GM12878 (cell line): ENCODE measurements around the gene STK32B. TPM values are rescaled to one million over a fixed set of nuclear protein-coding genes. Genes with fewer than 3 reads are reported as not detected.

Experiments used
- ATAC-seq: fragments of 200-7000 bp; cut with Tn5 transposase; 3 replicates; pipeline ENCODE4 v1.9.1; 2020; ENCODE audit warnings: mild to moderate bottlenecking, moderate library complexity
- BruUV-seq: library from RNA; stranded (reverse); fragments of 400-500 nt; replicated peaks from 2 replicates; lab custom pipeline; 2021; lab: Mats Ljungman, UMichigan
- CTCF ChIA-PET: fragments of 300-600 bp; sonication (Branson Sonifier 250); formaldehyde crosslinking; extraction: SDS; loops from one replicate; lab custom pipeline; 2021; ENCODE audit warnings: inconsistent platforms; lab: Yijun Ruan, JAX
- POLR2A ChIA-PET: fragments of 350-600 bp; formaldehyde crosslinking; extraction: SDS; loops from one replicate; lab custom pipeline; 2021; ENCODE audit warnings: inconsistent platforms; lab: Charles Lee
- RAD21 ChIA-PET: fragments of 300-600 bp; sonication (Branson Sonifier 250); formaldehyde crosslinking; loops from one replicate; lab custom pipeline; 2023; ENCODE audit warnings: antibody characterized with exemption; ENCODE audit not compliant: unreplicated experiment; lab: Charles Lee
- SMC1A ChIA-PET: fragments of 300-600 bp; sonication (Branson Sonifier 250); formaldehyde crosslinking; loops from one replicate; lab custom pipeline; 2023; ENCODE audit not compliant: unreplicated experiment, uncharacterized antibody; lab: Charles Lee
- DNase-seq: peaks from one replicate; pipeline ENCODE4 v3.0.0-alpha.2; 2011; ENCODE audit warnings: low read depth, low spot score
- FAIRE-seq: peaks from 3 replicates; lab custom pipeline; 2011; peaks lifted over from hg19 to GRCh38; lab: Jason Lieb, UNC
- H2AFZ ChIP-seq: 2 replicates; pipeline ENCODE4 v1.6.0; 2011; ENCODE audit warnings: low read depth, low read length, control low read depth; ENCODE audit not compliant: control insufficient read depth
- H3K27ac ChIP-seq: 2 replicates; pipeline ENCODE4 v1.5.1; 2011; ENCODE audit warnings: control low read depth; ENCODE audit not compliant: control insufficient read depth, insufficient read depth
- H3K27me3 ChIP-seq, 2 experiments: replicated peaks in 1 of 2; 2 replicates each; pipeline versions ENCODE4 v1.6.0 to v1.6.1; 2011; ENCODE audit warnings: low read length in 1 of 2; ENCODE audit not compliant: control insufficient read depth in 2 of 2, insufficient read depth in 2 of 2
- H3K36me3 ChIP-seq, 2 experiments: 2 replicates each; pipeline ENCODE4 v1.5.1; 2011; ENCODE audit warnings: low read length in 1 of 2; ENCODE audit not compliant: control insufficient read depth in 2 of 2, insufficient read depth in 2 of 2
- H3K4me1 ChIP-seq: 2 replicates; pipeline ENCODE4 v1.6.1; 2011; ENCODE audit warnings: mild to moderate bottlenecking, low read length, moderate library complexity, mixed read lengths; ENCODE audit not compliant: control insufficient read depth, insufficient read depth
- H3K4me2 ChIP-seq: 2 replicates; pipeline ENCODE4 v1.6.0; 2011; ENCODE audit warnings: control low read depth; ENCODE audit not compliant: control insufficient read depth, insufficient read depth
- H3K4me3 ChIP-seq: fragments of 200-600 bp; sonication (generic); 2 replicates; pipeline ENCODE4 v1.5.1; 2016
- H3K79me2 ChIP-seq: 2 replicates; pipeline ENCODE4 v1.6.0; 2011; ENCODE audit warnings: low read length; ENCODE audit not compliant: control insufficient read depth, insufficient read depth
- H3K9ac ChIP-seq: 2 replicates; pipeline ENCODE4 v1.8.0; 2011; ENCODE audit warnings: low read length, control low read depth, mixed read lengths; ENCODE audit not compliant: control insufficient read depth, insufficient read depth
- H3K9me3 ChIP-seq: replicated peaks from 3 replicates; pipeline ENCODE4 v1.5.1; 2011; ENCODE audit warnings: mild to moderate bottlenecking, low read length; ENCODE audit not compliant: control insufficient read depth, insufficient read depth
- H4K20me1 ChIP-seq: 2 replicates; pipeline ENCODE4 v1.6.0; 2011; ENCODE audit not compliant: control insufficient read depth, insufficient read depth
- ATF7 ChIP-seq: fragments of 450-650 bp; IDR thresholded peaks from 2 replicates; pipeline ENCODE4 v1.6.1; 2016; ENCODE audit warnings: low read depth, mild to moderate bottlenecking
- CBX5 ChIP-seq: sonication (generic); IDR thresholded peaks from 2 replicates; pipeline ENCODE4 v1.6.1; 2016; ENCODE audit warnings: low read depth, moderate library complexity, mild to moderate bottlenecking, inconsistent platforms
- CHD2 ChIP-seq: IDR thresholded peaks from 2 replicates; pipeline ENCODE4 v1.6.1; 2011; ENCODE audit warnings: low read depth, low read length, improper control_type of control experiment, borderline replicate concordance
- CREB1 ChIP-seq: IDR thresholded peaks from 2 replicates; pipeline ENCODE4 v1.6.1; 2012; ENCODE audit warnings: low read depth, mild to moderate bottlenecking, inconsistent platforms
- KDM1A ChIP-seq: fragments of 200-600 bp; sonication (generic); IDR thresholded peaks from 2 replicates; pipeline ENCODE4 v1.6.1; 2016; ENCODE audit warnings: borderline replicate concordance
- NR2C2 ChIP-seq: IDR thresholded peaks from 2 replicates; pipeline ENCODE4 v1.6.1; 2011; ENCODE audit warnings: borderline replicate concordance, low read depth; ENCODE audit not compliant: control insufficient read depth, insufficient read length
- NRF1 ChIP-seq: conservative IDR thresholded peaks from 2 replicates; pipeline ENCODE4 v1.6.1; 2011; ENCODE audit warnings: mild to moderate bottlenecking, low read depth, low read length, improper control_type of control experiment
- PAX8 ChIP-seq: fragments of 450-650 bp; IDR thresholded peaks from 2 replicates; pipeline ENCODE4 v1.6.1; 2017; ENCODE audit warnings: mild to moderate bottlenecking, moderate library complexity
- SRF ChIP-seq, 2 experiments: IDR thresholded peaks; 2 replicates each; pipeline ENCODE4 v1.6.1; 2011; ENCODE audit warnings: low read depth in 2 of 2, low read length in 2 of 2, mild to moderate bottlenecking in 1 of 2, moderate library complexity in 1 of 2
- TARDBP ChIP-seq: IDR thresholded peaks from 2 replicates; pipeline ENCODE4 v1.6.1; 2016; ENCODE audit warnings: borderline replicate concordance
- TCF3 ChIP-seq: IDR thresholded peaks from 2 replicates; pipeline ENCODE4 v1.6.1; 2012; ENCODE audit warnings: low read depth, mild to moderate bottlenecking, low read length, borderline replicate concordance; ENCODE audit not compliant: insufficient read depth
- ZNF24 ChIP-seq: fragments of 450-650 bp; IDR thresholded peaks from 2 replicates; pipeline ENCODE4 v1.6.1; 2017; ENCODE audit warnings: antibody characterized with exemption, mild to moderate bottlenecking
- WGBS: methylation state at CpG from one replicate; pipeline ENCODE4 v1.1.6; 2016; ENCODE audit warnings: low lambda C conversion rate; ENCODE audit not compliant: insufficient replicate concordance, insufficient coverage; ENCODE audit errors: missing lambda C conversion rate; 5-methylcytosine and 5-hydroxymethylcytosine counted together
- in situ Hi-C: fragments of 300-500 bp; cut with MboI; formaldehyde crosslinking; loops from 9 replicates; pipeline ENCODE4 v1.14.3; 2018; ENCODE audit warnings: mixed read lengths
- intact Hi-C: fragments of 100-400 bp; cut with micrococcal nuclease; formaldehyde crosslinking; loops from one replicate; pipeline ENCODE4 v1.14.2; 2022; ENCODE audit not compliant: unreplicated experiment
- polyA plus RNA-seq, 11 experiments: library from polyadenylated mRNA; depleted of rRNA in 4 of 11; unstranded in 6 of 11; stranded (reverse) in 5 of 11; fragments of >200 nt; fragmentation: Nextera tagmentation in 4 of 11; fragmentation: Illumina TruSeq in 1 of 11; extraction: Ambion mirVana in 4 of 11; extraction: Trizol in 1 of 11; gene quantifications; 1 replicate in 1 of 11; 2 replicates in 10 of 11; pipeline versions ENCODE4 v1.2.1 to v1.2.3, GENCODE V29; 2011 to 2016; ENCODE audit warnings: inconsistent platforms in 2 of 11, missing spikeins in 2 of 11, low read depth in 1 of 11
- total RNA-seq, 4 experiments: library from RNA; depleted of rRNA in 3 of 4; stranded (reverse); fragments of >200 nt in 3 of 4; fragmentation: Illumina TruSeq in 1 of 4; extraction: Trizol in 1 of 4; gene quantifications; 2 replicates each; pipeline versions ENCODE4 v1.2.1 to v1.2.3, GENCODE V29; 2013 to 2021
- TF ChIP-seq, protein P1 (sequence below): fragments of 450-650 bp; IDR thresholded peaks from 2 replicates; pipeline ENCODE4 v1.6.1; 2014; ENCODE audit warnings: mild to moderate bottlenecking
- TF ChIP-seq, protein P2 (sequence below): fragments of 450-650 bp; IDR thresholded peaks from 2 replicates; pipeline ENCODE4 v1.6.1; 2017; ENCODE audit warnings: low read depth, mild to moderate bottlenecking, moderate library complexity
- TF ChIP-seq, protein P3 (sequence below): fragments of 450-650 bp; IDR thresholded peaks from 2 replicates; pipeline ENCODE4 v1.6.1; 2016; ENCODE audit warnings: mild to moderate bottlenecking, moderate library complexity, borderline replicate concordance
- TF ChIP-seq, protein P4 (sequence below): IDR thresholded peaks from 2 replicates; pipeline ENCODE4 v1.6.1; 2012; ENCODE audit warnings: low read length, inconsistent platforms

The STK32B gene
- total and polyA plus RNA-seq, 10 of the 15 experiments (the other 5 are each of a cell fraction or from before 2014, with no cell fraction given), result 0.04 to 0.12 (median 0.08) TPM; not detected in 7

DNA sequence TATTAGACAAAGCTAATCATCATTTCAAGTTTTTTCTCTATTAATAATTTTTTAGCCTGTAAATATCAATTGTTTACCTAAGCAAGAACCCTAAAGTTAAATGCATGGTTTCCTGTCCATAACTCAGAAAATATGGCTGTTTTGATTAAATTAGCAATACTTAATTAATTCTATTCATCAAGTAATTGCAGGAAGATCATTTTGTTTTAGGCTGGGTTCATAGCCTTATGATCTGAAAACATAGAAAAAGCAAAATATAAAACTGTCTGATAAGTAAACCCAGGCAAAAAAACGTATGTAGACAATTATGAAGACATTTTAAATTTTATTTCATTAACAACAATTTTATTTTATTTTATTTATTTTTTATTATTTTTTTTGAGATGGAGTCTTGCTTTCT is 438.0 kb downstream of the STK32B start (continued):
- TF ChIP-seq, protein P1, sequence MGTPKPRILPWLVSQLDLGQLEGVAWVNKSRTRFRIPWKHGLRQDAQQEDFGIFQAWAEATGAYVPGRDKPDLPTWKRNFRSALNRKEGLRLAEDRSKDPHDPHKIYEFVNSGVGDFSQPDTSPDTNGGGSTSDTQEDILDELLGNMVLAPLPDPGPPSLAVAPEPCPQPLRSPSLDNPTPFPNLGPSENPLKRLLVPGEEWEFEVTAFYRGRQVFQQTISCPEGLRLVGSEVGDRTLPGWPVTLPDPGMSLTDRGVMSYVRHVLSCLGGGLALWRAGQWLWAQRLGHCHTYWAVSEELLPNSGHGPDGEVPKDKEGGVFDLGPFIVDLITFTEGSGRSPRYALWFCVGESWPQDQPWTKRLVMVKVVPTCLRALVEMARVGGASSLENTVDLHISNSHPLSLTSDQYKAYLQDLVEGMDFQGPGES, result no peak
- no peak for TF ChIP-seq CHD2
- no peak for TF ChIP-seq CREB1
- no peak for TF ChIP-seq ATF7
- TF ChIP-seq, protein P2, sequence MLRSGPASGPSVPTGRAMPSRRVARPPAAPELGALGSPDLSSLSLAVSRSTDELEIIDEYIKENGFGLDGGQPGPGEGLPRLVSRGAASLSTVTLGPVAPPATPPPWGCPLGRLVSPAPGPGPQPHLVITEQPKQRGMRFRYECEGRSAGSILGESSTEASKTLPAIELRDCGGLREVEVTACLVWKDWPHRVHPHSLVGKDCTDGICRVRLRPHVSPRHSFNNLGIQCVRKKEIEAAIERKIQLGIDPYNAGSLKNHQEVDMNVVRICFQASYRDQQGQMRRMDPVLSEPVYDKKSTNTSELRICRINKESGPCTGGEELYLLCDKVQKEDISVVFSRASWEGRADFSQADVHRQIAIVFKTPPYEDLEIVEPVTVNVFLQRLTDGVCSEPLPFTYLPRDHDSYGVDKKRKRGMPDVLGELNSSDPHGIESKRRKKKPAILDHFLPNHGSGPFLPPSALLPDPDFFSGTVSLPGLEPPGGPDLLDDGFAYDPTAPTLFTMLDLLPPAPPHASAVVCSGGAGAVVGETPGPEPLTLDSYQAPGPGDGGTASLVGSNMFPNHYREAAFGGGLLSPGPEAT, result no peak
- TF ChIP-seq TARDBP, result no peak
- TF ChIP-seq PAX8, result no peak
- no peak for TF ChIP-seq SRF (IDR thresholded peaks at IDR 0.05; ENCODE audit: low read depth in 2 of 2, low read length in 2 of 2)

DNA sequence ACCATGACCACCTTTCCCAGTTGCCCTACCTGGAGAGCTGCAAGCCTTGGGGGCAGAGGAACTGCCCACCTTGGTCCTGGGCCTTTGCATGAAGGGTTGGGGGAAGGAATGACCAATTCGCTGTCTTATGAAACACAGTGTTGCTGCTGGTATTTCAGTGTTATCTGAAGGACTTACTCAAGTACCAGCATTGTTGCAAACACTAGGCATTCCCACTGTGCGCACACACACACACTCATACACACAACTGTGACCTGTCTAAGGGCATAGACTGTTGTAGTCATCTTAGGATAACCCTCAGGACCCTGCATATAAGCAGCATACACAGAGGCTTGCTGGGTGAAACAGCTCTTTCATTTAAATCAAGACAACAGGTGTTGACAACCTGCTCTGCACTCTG is 446.2 kb downstream of the STK32B start:
- Histone ChIP-seq H3K9ac (no peak overlapping the region), H3K4me2 (no peak overlapping the region), H4K20me1 (no peaks in the 10 kb centered on the region), H3K4me1 (no peaks in the 10 kb centered on the region), H3K36me3 (no peaks in the 10 kb centered on the region), H3K27ac (no peak overlapping the region), H2AFZ (no peak overlapping the region), H3K27me3 (no peaks in the 10 kb centered on the region), H3K79me2 (no peaks in the 10 kb centered on the region), H3K9me3 (no peaks in the 10 kb centered on the region), H3K4me3 (no peak overlapping the region)
- ChIA-PET SMC1A (no interaction called here), CTCF (interaction anchor here (0.9 kb wide), 1 partner anchor 23 kb away, joined by 4 read pairs; no protein-coding TSS in a partner anchor), POLR2A (no interaction called here), RAD21 (no interaction called here)
- FAIRE-seq, result no peak
- BruUV-seq, result no TSS peak
- WGBS, result 0% methylated on average over 2 of the region's 2 CpGs
- intact Hi-C loops, result no loop called here
- no peak for ATAC-seq
- no peak for DNase-seq
- in situ Hi-C loops, result no loop called here
- TF ChIP-seq KDM1A (no peak), TCF3 (no peak), ZNF24 (no peak), NRF1 (no peak), CBX5 (no peak), NR2C2 (no peak)
- TF ChIP-seq, protein P3, sequence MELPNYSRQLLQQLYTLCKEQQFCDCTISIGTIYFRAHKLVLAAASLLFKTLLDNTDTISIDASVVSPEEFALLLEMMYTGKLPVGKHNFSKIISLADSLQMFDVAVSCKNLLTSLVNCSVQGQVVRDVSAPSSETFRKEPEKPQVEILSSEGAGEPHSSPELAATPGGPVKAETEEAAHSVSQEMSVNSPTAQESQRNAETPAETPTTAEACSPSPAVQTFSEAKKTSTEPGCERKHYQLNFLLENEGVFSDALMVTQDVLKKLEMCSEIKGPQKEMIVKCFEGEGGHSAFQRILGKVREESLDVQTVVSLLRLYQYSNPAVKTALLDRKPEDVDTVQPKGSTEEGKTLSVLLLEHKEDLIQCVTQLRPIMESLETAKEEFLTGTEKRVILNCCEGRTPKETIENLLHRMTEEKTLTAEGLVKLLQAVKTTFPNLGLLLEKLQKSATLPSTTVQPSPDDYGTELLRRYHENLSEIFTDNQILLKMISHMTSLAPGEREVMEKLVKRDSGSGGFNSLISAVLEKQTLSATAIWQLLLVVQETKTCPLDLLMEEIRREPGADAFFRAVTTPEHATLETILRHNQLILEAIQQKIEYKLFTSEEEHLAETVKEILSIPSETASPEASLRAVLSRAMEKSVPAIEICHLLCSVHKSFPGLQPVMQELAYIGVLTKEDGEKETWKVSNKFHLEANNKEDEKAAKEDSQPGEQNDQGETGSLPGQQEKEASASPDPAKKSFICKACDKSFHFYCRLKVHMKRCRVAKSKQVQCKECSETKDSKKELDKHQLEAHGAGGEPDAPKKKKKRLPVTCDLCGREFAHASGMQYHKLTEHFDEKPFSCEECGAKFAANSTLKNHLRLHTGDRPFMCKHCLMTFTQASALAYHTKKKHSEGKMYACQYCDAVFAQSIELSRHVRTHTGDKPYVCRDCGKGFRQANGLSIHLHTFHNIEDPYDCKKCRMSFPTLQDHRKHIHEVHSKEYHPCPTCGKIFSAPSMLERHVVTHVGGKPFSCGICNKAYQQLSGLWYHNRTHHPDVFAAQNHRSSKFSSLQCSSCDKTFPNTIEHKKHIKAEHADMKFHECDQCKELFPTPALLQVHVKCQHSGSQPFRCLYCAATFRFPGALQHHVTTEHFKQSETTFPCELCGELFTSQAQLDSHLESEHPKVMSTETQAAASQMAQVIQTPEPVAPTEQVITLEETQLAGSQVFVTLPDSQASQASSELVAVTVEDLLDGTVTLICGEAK, result no peak
- TF ChIP-seq, protein P4, sequence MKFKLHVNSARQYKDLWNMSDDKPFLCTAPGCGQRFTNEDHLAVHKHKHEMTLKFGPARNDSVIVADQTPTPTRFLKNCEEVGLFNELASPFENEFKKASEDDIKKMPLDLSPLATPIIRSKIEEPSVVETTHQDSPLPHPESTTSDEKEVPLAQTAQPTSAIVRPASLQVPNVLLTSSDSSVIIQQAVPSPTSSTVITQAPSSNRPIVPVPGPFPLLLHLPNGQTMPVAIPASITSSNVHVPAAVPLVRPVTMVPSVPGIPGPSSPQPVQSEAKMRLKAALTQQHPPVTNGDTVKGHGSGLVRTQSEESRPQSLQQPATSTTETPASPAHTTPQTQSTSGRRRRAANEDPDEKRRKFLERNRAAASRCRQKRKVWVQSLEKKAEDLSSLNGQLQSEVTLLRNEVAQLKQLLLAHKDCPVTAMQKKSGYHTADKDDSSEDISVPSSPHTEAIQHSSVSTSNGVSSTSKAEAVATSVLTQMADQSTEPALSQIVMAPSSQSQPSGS, result no peak
